HL-60 (cell line): ENCODE measurements around the gene CDYL.

Experiments
- DNase-seq, 2 experiments: peaks; one replicate each; pipeline ENCODE4 v3.0.0-alpha.2; 2010 to 2020; ENCODE audit warnings: low read depth in 1 of 2, low spot score in 1 of 2
- H3K27ac ChIP-seq: fragments of 250-450 bp; sonication (Bioruptor Pico); replicated peaks from 2 replicates; pipeline ENCODE4 v1.5.1; 2020; ENCODE audit warnings: mild to moderate bottlenecking, moderate library complexity
- H3K27me3 ChIP-seq: fragments of 250-450 bp; sonication (Bioruptor Pico); 2 replicates; pipeline ENCODE4 v1.5.1; 2021; ENCODE audit warnings: mild to moderate bottlenecking, moderate library complexity; ENCODE audit not compliant: insufficient read depth, poor library complexity, severe bottlenecking
- H3K4me3 ChIP-seq: replicated peaks from 2 replicates; pipeline ENCODE4 v1.5.1; 2011; ENCODE audit warnings: mild to moderate bottlenecking, control low read depth, low read length; ENCODE audit not compliant: insufficient read depth
- GABPA ChIP-seq: IDR thresholded peaks from 2 replicates; pipeline ENCODE4 v1.6.1; 2012; ENCODE audit warnings: low read depth
- POLR2AphosphoS5 ChIP-seq: IDR thresholded peaks from 2 replicates; pipeline ENCODE4 v1.6.1; 2012; ENCODE audit warnings: low read depth
- REST ChIP-seq: IDR thresholded peaks from 2 replicates; pipeline ENCODE4 v1.6.1; 2012; ENCODE audit warnings: low read depth; ENCODE audit not compliant: insufficient replicate concordance
- SPI1 ChIP-seq: IDR thresholded peaks from 2 replicates; pipeline ENCODE4 v1.6.1; 2012; ENCODE audit warnings: low read depth, mild to moderate bottlenecking, borderline replicate concordance
- TF ChIP-seq, protein P1 (sequence below): IDR thresholded peaks from one replicate; pipeline ENCODE4 v1.5.1; 2011; ENCODE audit warnings: low read length, control low read depth, inconsistent platforms; ENCODE audit not compliant: insufficient read depth

The CDYL gene

DNA sequence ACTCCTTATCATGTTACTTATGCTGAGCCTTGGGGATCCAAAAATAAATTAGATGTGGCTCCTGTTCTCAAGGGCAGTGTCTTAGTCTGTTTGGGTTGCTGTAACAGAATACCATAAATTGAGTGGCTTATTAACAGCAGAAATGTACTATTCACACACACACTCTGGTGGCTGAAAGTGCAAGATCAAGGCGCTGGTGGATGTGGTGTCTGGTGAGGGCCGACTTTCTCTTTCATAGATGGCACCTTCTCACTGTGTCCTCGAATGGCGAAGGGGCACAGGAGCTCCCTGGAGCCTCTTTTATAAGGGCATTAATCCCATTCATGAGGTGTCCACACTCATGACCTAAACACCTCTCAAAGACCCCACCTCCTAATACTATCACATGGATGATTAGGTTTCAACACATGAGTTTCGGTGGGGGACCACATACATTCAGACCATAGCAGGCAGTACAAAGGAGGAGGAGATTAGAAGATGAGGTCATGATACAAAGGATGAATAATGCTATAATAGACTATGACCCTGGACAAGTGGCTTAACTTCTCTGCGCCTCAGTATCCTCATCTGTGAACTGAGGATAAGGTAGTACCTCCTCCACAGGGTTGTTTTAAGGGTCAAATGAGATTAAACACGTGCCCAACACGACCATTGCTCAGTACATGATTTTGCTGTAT, 193.5 kb downstream of the CDYL start:
- no peak overlapping the region for H3K27ac ChIP-seq
- DNase-seq, result no peak
- H3K4me3 ChIP-seq, result no peak overlapping the region
- TF ChIP-seq SPI1 (no peak), POLR2AphosphoS5 (no peak)
- TF ChIP-seq, protein P1, sequence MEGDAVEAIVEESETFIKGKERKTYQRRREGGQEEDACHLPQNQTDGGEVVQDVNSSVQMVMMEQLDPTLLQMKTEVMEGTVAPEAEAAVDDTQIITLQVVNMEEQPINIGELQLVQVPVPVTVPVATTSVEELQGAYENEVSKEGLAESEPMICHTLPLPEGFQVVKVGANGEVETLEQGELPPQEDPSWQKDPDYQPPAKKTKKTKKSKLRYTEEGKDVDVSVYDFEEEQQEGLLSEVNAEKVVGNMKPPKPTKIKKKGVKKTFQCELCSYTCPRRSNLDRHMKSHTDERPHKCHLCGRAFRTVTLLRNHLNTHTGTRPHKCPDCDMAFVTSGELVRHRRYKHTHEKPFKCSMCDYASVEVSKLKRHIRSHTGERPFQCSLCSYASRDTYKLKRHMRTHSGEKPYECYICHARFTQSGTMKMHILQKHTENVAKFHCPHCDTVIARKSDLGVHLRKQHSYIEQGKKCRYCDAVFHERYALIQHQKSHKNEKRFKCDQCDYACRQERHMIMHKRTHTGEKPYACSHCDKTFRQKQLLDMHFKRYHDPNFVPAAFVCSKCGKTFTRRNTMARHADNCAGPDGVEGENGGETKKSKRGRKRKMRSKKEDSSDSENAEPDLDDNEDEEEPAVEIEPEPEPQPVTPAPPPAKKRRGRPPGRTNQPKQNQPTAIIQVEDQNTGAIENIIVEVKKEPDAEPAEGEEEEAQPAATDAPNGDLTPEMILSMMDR, result no peak
- no peaks in the 10 kb centered on the region for H3K27me3 ChIP-seq

DNA sequence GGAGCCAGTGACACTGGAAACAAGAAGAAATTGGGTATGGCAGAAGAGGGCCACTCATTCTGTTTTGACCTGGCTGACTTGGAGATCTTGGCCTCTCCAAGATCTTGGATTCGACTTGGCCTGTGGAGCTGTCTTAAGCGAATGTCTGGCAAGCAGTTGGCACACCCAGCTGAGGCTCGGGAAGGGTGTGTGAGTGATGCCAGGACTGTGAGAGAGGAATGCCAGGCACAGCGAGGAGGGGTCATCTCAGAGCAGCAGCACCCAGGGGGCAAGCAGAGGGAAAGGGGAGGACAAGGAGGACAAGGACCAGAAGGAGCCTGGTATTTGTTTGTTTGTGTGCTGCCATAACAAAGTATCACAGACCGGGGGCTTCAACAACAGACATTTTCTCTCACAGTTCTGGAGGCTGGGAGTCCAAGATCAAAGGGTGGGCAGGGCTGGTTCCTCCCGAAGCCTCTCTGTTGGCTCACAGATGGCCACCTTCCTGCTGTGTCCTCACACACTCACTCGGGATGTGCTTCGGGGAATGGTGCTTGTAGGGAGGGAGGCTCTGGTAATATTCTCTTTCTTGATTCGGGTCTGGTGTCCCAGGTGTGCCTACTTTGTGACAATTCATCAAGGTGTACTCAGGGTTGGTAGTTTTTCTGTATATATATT, 194.7 kb downstream of the CDYL start:
- no peak for DNase-seq
- Histone ChIP-seq H3K27me3 (no peaks in the 10 kb centered on the region), H3K4me3 (no peak overlapping the region), H3K27ac (no peak overlapping the region)
- TF ChIP-seq, protein P1, result no peak
- no peak for TF ChIP-seq POLR2AphosphoS5
- TF ChIP-seq SPI1, result no peak
- TF ChIP-seq GABPA, result no peak
- no peak for TF ChIP-seq REST

DNA sequence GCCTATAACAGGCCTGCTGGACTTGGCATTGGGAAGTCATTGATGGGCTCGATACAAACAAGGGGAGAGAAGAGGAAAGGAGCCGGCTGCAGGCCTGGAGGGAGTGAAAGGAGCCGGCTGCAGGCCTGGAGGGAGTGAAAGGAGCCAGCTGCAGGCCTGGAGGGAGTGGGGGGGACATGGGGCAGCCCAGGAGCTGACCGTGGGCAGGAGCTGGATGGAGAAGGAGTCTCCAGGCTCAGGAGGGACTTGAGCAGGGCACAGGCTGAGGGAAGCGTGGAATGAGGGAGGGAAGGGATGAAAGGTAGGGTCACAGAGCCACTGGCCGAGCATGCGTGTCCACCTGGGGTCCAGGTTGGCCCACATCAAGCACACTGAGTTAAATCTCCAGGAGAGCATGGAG, 195.6 kb downstream of the CDYL start:
- DNase-seq, result no peak
- Histone ChIP-seq H3K27me3 (no peaks in the 10 kb centered on the region), H3K27ac (no peak overlapping the region), H3K4me3 (no peak overlapping the region)
- TF ChIP-seq SPI1, result no peak
- TF ChIP-seq POLR2AphosphoS5, result no peak
- TF ChIP-seq GABPA, result no peak
- TF ChIP-seq, protein P1, result no peak
- no peak for TF ChIP-seq REST
